GM19328 (cell line): ENCODE data around the gene ZNF688.
"Not testable (repeated sequence)": the region's sequence is repeated elsewhere in the genome, so short reads cannot be mapped to it uniquely, and the experiment has no call there.

ENCODE experiments used
- ATAC-seq: cut with Tn5 transposase; IDR thresholded peaks from one replicate; pipeline ENCODE4 v1.9.1; 2021; ENCODE audit warnings: mild to moderate bottlenecking, moderate library complexity; ENCODE audit not compliant: unreplicated experiment

The ZNF688 gene

GRCh38 chr16:30557957-30558788 lies 13.3 kb downstream of the ZNF688 start, which contains the start of gene ZNF764:
Gene ZNF764, minus strand, starts transcription at chr16:30558374. Its CDS starts 192 bp downstream, at chr16:30558182.
- peak; percentile 89 for ATAC-seq

- peak; percentile 8 for ATAC-seq
Observed at GRCh38 chr16:30557707-30557956, 13.9 kb downstream of the ZNF688 start.

GRCh38 chr16:30556125-30556473 lies 15.4 kb downstream of the ZNF688 start:
- ATAC-seq, result no peak

GRCh38 chr16:30555315-30556124 lies 16.0 kb downstream of the ZNF688 start:
- no peak for ATAC-seq

- ATAC-seq, result no peak
Observed at GRCh38 chr16:30554557-30555314, 16.8 kb downstream of the ZNF688 start.

GRCh38 chr16:30553393-30553899 lies 18.1 kb downstream of the ZNF688 start:
- ATAC-seq, result no peak

- ATAC-seq, result no peak
Observed at GRCh38 chr16:30552956-30553355, 18.6 kb downstream of the ZNF688 start.

- ATAC-seq, result no peak
Observed at GRCh38 chr16:30551781-30552180, 19.7 kb downstream of the ZNF688 start.

GRCh38 chr16:30548416-30549253 lies 22.9 kb downstream of the ZNF688 start:
- no peak for ATAC-seq

GRCh38 chr16:30546115-30546514 lies 25.4 kb downstream of the ZNF688 start:
- no peak for ATAC-seq

GRCh38 chr16:30543067-30543466 lies 28.4 kb downstream of the ZNF688 start:
- no peak for ATAC-seq

- no peak for ATAC-seq
Observed at GRCh38 chr16:30541502-30542329, 29.8 kb downstream of the ZNF688 start.

- ATAC-seq, result not testable (repeated sequence)
Observed at GRCh38 chr16:30540916-30541464, 30.5 kb downstream of the ZNF688 start.

GRCh38 chr16:30539986-30540526 lies 31.5 kb downstream of the ZNF688 start:
- ATAC-seq, result not testable (repeated sequence)

- no peak for ATAC-seq
Observed at GRCh38 chr16:30539000-30539964, 32.2 kb downstream of the ZNF688 start.

GRCh38 chr16:30536391-30537024 lies 35.0 kb downstream of the ZNF688 start:
- not testable (repeated sequence) for ATAC-seq

GRCh38 chr16:30535777-30536190 lies 35.7 kb downstream of the ZNF688 start:
- ATAC-seq, result no peak
